ENCODE results near the gene ESPN.
"Not testable (repeated sequence)": the region's sequence is repeated elsewhere in the genome, so short reads cannot be mapped to it uniquely, and the experiment has no call there.

ESPN gene

GRCh38 chr1:6427441-6428390 lies 3.1 kb downstream of the ESPN start:
- DNase-seq (ENCODE audit: low read depth, low spot score) = no peak

GRCh38 chr1:6428453-6428852 lies 3.9 kb downstream of the ESPN start:
- DNase-seq (ENCODE audit: low read depth, low spot score) = not testable (repeated sequence)

GRCh38 chr1:6429660-6430411 lies 5.3 kb downstream of the ESPN start:
- DNase-seq (ENCODE audit: low read depth, low spot score) = not testable (repeated sequence)

- DNase-seq (ENCODE audit: low read depth, low spot score) = not testable (repeated sequence)
These were observed 7.3 kb downstream of the ESPN start for GRCh38 chr1:6431645-6432579.

GRCh38 chr1:6434186-6434585 lies 9.6 kb downstream of the ESPN start:
- no peak for DNase-seq (ENCODE audit: low read depth, low spot score)

- DNase-seq (ENCODE audit: low read depth, low spot score) = no peak
These were observed 10.6 kb downstream of the ESPN start for GRCh38 chr1:6435129-6435528.

- no peak for DNase-seq (ENCODE audit: low read depth, low spot score)
These were observed 11.0 kb downstream of the ESPN start for GRCh38 chr1:6435547-6435946.

- DNase-seq (ENCODE audit: low read depth, low spot score) = not testable (repeated sequence)
These were observed 11.7 kb downstream of the ESPN start for GRCh38 chr1:6436277-6436676.

GRCh38 chr1:6437012-6437700 lies 12.6 kb downstream of the ESPN start:
- DNase-seq (ENCODE audit: low read depth, low spot score) = not testable (repeated sequence)

GRCh38 chr1:6438047-6438525 lies 13.5 kb downstream of the ESPN start:
- DNase-seq (ENCODE audit: low read depth, low spot score) = peak; percentile 40

- peak; percentile 45 for DNase-seq (ENCODE audit: low read depth, low spot score)
These were observed 15.9 kb downstream of the ESPN start for GRCh38 chr1:6440198-6441126.

GRCh38 chr1:6441586-6441985 lies 17.0 kb downstream of the ESPN start:
- no peak for DNase-seq (ENCODE audit: low read depth, low spot score)

GRCh38 chr1:6443339-6444115 lies 19.0 kb downstream of the ESPN start:
- DNase-seq (ENCODE audit: low read depth, low spot score) = no peak

- no peak for DNase-seq (ENCODE audit: low read depth, low spot score)
These were observed 19.8 kb downstream of the ESPN start for GRCh38 chr1:6444377-6444776.

- DNase-seq (ENCODE audit: low read depth, low spot score) = peak; percentile 24
These were observed 20.6 kb downstream of the ESPN start for GRCh38 chr1:6445062-6445763.

- not testable (repeated sequence) for DNase-seq (ENCODE audit: low read depth, low spot score)
These were observed 21.4 kb downstream of the ESPN start for GRCh38 chr1:6445929-6446328.

- no peak for DNase-seq (ENCODE audit: low read depth, low spot score)
These were observed 22.1 kb downstream of the ESPN start for GRCh38 chr1:6446665-6447015.
